Adipocyte (in vitro differentiated cells): ENCODE measurements around the gene NPDC1.

ENCODE experiments used
- DNase-seq: peaks from one replicate; pipeline ENCODE4 v3.0.0-alpha.2; 2015; ENCODE audit warnings: low read depth
- H3K27me3 ChIP-seq: replicated peaks from 2 replicates; pipeline ENCODE4 v1.7.0; 2013; ENCODE audit warnings: mild to moderate bottlenecking, low read length, moderate library complexity; ENCODE audit not compliant: control insufficient read depth, insufficient read depth
- H3K36me3 ChIP-seq: 2 replicates; pipeline ENCODE4 v1.7.0; 2013; ENCODE audit warnings: low read length, mild to moderate bottlenecking, moderate library complexity; ENCODE audit not compliant: control insufficient read depth, insufficient read depth, severe bottlenecking
- H3K4me1 ChIP-seq: 2 replicates; pipeline ENCODE4 v1.7.0; 2013; ENCODE audit warnings: mild to moderate bottlenecking, low read length, moderate library complexity; ENCODE audit not compliant: control insufficient read depth, insufficient read depth
- H3K4me3 ChIP-seq: 2 replicates; pipeline ENCODE4 v1.7.0; 2013; ENCODE audit warnings: mild to moderate bottlenecking, low read length, moderate library complexity
- H3K9ac ChIP-seq: 2 replicates; pipeline ENCODE4 v1.7.0; 2013; ENCODE audit warnings: mild to moderate bottlenecking, low read length, moderate library complexity
- H3K9me3 ChIP-seq: 2 replicates; pipeline ENCODE4 v1.7.0; 2013; ENCODE audit warnings: mild to moderate bottlenecking, low read length, moderate library complexity; ENCODE audit not compliant: control insufficient read depth

NPDC1 gene

DNA sequence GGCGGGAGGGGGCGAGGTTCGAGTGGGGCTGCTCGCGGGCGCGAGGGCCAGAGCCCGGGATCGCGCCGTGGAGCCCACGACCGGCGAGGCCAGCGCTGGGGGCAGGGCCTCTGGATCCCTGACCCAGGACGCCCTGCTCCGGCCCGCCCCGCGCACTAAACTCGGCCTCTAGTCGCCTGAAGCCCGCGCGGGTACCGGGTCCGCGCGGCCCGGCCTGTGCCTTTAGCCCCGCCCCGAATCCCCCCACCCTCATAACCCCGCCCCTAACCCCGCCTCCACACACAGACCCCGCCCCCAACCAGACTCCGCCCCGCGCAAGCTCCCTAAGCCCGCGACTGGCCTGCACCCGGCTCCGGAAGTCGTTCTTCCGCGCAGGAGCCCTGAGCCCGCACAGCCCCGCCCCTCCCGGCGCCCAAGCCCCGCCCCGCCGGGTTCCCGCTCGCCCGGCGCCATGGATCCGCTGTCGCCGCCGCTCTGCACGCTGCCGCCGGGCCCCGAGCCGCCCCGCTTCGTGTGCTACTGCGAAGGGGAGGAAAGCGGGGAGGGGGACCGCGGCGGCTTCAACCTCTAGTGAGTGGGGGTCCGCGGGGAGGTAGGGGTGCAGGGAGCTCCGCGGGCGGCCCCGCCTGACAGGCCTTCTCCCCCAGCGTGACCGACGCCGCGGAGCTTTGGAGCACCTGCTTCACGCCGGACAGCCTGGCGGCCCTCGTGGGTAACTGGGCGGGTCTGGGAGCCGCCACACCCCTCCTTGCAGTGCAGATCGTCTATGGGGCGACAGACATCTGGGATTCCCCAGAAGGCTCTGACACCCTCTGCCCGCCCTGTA is 53.8 kb downstream of the NPDC1 start, which contains the start of gene PAXX:
Gene PAXX, plus strand, starts transcription at position 430 of the 826 bp plus-strand sequence. Its CDS starts 22 bp downstream, at position 452.
- peaks cover 18% of the 10 kb centered on the region for H3K4me1 ChIP-seq
- DNase-seq, result peak; percentile 97
- no peaks in the 10 kb centered on the region for H3K27me3 ChIP-seq
- H3K9me3 ChIP-seq, result no peaks in the 10 kb centered on the region
- H3K36me3 ChIP-seq, result no peaks in the 10 kb centered on the region
- peak within 1 kb of the TSS; percentile 84 for H3K9ac ChIP-seq
- H3K4me3 ChIP-seq, result peak within 1 kb of the TSS; percentile 88

DNA sequence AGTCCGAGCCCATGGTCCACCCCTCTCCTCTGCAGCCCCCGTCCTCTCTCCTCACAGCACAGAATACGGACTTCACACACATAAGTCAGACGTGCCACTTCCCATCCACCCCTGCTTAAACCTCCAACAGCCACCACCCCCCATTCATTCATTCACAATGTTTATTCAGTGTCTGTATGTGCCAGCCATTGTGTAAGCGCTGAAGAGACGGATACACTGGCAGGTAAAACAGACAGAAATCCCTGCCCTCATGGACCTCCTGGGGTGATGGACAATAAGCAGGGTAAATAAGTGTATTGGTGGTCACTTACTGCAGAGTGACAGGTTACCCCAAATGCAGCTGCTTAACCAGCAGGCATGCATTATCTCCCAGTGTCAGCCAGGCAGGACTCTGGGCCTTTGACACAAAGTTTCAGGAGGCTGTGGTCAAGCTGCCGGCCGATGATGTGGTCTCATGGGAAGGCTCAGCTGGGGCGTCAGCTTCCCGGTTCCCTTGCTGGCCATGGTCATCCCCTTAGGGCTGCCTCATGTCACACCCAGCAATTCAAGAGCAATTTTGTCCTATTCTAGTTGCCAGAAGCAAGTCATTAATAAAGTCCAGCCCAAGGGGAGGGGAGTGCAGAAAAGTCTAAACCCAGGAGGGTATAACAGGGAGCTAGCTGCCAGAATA is 55.6 kb downstream of the NPDC1 start:
- no peak for DNase-seq
- no peaks in the 10 kb centered on the region for H3K9me3 ChIP-seq

More for the DNA sequence above, 55.6 kb downstream of the NPDC1 start:
- Histone ChIP-seq H3K9ac (no peak overlapping the region), H3K4me3 (no peak overlapping the region), H3K27me3 (peaks cover 4% of the 10 kb centered on the region), H3K36me3 (no peaks in the 10 kb centered on the region), H3K4me1 (peaks cover 10% of the 10 kb centered on the region)
